ENCODE results near the gene COPG2. TPM values are rescaled to one million over a fixed set of nuclear protein-coding genes. Genes with fewer than 3 reads are reported as not detected.

The COPG2 gene
- total and polyA plus RNA-seq, 2 of the 13 experiments (the other 11 are each of a cell fraction or from before 2014, with no cell fraction given) = 14.1 to 17.7 TPM

- no peak overlapping the region for H3K27ac ChIP-seq (ENCODE audit: extremely low read length, insufficient read depth, low read length)
- ATAC-seq (peak; percentile 53), DNase-seq (ENCODE audit: low spot score) (peak; percentile 36), FAIRE-seq (no peak)
- no peaks in the 10 kb centered on the region for H3K36me3 ChIP-seq (replicated peaks in 1 of 2; ENCODE audit: control insufficient read depth in 1 of 2, insufficient read depth in 2 of 2, low read length in 2 of 2)
- intact Hi-C loops (cut with micrococcal nuclease; ENCODE audit: unreplicated experiment) (loop anchor here (2.0 kb wide), 1 partner anchor 453 kb away; no protein-coding TSS in a partner anchor), in situ Hi-C loops (cut with HindIII; ENCODE audit: extremely low pct_ligation_motif_present, low pct_unique_long_range_greater_than_20kb) (no loop called here)
- H3K4me1 ChIP-seq (ENCODE audit: insufficient read depth, low read length) = no peaks in the 10 kb centered on the region
- POLR2A ChIA-PET = no interaction called here
- WGBS (ENCODE audit: low lambda C conversion rate) = 49% methylated on average over 2 of the region's 2 CpGs
- H3K4me3 ChIP-seq (replicated peaks in 1 of 3; ENCODE audit: insufficient read depth in 1 of 3, low read depth in 2 of 3, low read length in 3 of 3) = no peak overlapping the region
- H3K9ac ChIP-seq (ENCODE audit: insufficient read depth, low read depth, low read length) = no peak overlapping the region
- CTCF ChIA-PET (ENCODE audit: low intra/inter-chr PET ratio, low total read pairs) = interaction anchor here (2.0 kb wide), 1 partner anchor 453 kb away, joined by 9 read pairs; no protein-coding TSS in a partner anchor
- no peaks in the 10 kb centered on the region for H4K20me1 ChIP-seq (ENCODE audit: insufficient read depth, low read length)
- H3K27me3 ChIP-seq (ENCODE audit: control insufficient read depth in 1 of 2, insufficient read depth in 2 of 2, low read length in 2 of 2) = no peaks in the 10 kb centered on the region
- no peaks in the 10 kb centered on the region for H3K79me2 ChIP-seq (ENCODE audit: insufficient read depth, low read length)
- H3K4me2 ChIP-seq (ENCODE audit: low read depth, low read length) = no peak overlapping the region
- no peak for TF ChIP-seq RARA (CRISPR knock-in tag; IDR thresholded peaks at IDR 0.05)
- TF ChIP-seq ZBTB7A (CRISPR knock-in tag; IDR thresholded peaks at IDR 0.05) = no peak
- no peak for TF ChIP-seq ZBTB42 (CRISPR knock-in tag; IDR thresholded peaks at IDR 0.05)
- peak; percentile 27; the same call in 1 of the 2 replicates for TF ChIP-seq SMC3 (IDR thresholded peaks at IDR 0.05; ENCODE audit: low read length)
- no peak for TF ChIP-seq MEIS2 (CRISPR knock-in tag; IDR thresholded peaks at IDR 0.05)
- TF ChIP-seq STAG1 (CRISPR knock-in tag; IDR thresholded peaks at IDR 0.05) = peak; percentile 54
- TF ChIP-seq MLLT10 (CRISPR knock-in tag; IDR thresholded peaks at IDR 0.05) = no peak
- no peak for TF ChIP-seq U2AF2 (IDR thresholded peaks at IDR 0.05; ENCODE audit: low read depth, low read length)
- TF ChIP-seq ARID3A (IDR thresholded peaks at IDR 0.05; ENCODE audit: low read depth, low read length) = peak; percentile 89; the same call in 1 of the 2 replicates
- no peak for TF ChIP-seq ZNF800 (CRISPR knock-in tag; IDR thresholded peaks at IDR 0.05)
- TF ChIP-seq KAT7 (CRISPR knock-in tag; IDR thresholded peaks at IDR 0.05; ENCODE audit: borderline replicate concordance) = no peak
- no peak for TF ChIP-seq KLF16 (CRISPR knock-in tag; IDR thresholded peaks at IDR 0.05)
- no peak for TF ChIP-seq ZNF772 (CRISPR knock-in tag; IDR thresholded peaks at IDR 0.05)
- TF ChIP-seq HMGA1 (CRISPR knock-in tag; conservative IDR thresholded peaks at IDR 0.05) = no peak
- TF ChIP-seq GFI1 (CRISPR knock-in tag; IDR thresholded peaks at IDR 0.05; ENCODE audit: borderline replicate concordance) = no peak
- TF ChIP-seq CTCF (CRISPR knock-in tag; IDR thresholded peaks at IDR 0.05) = peak; percentile 52
- TF ChIP-seq ZNF18 (CRISPR knock-in tag; IDR thresholded peaks at IDR 0.05; ENCODE audit: insufficient replicate concordance) = no peak
- no peaks in the 10 kb centered on the region for H3K9me3 ChIP-seq (ENCODE audit: low read length)
- no peak overlapping the region for H2AFZ ChIP-seq (ENCODE audit: low read length)
- no TSS peak for BruUV-seq (replicated peaks)
Measured at GRCh38 chr7:130695840-130696239, 27.3 kb upstream of the COPG2 start.
